Thyroid gland (tissue), 4 donors: Measurements from ENCODE around the gene OPN4.

Experiments
- CTCF ChIP-seq, 6 experiments: fragments of 200-600 bp in 3 of 6; fragments of 450-650 bp in 3 of 6; sonication (generic) in 3 of 6; IDR thresholded peaks; one replicate each; pipeline ENCODE4 v1.5.1; 2016 to 2019; ENCODE audit warnings: antibody characterized with exemption in 6 of 6, mild to moderate bottlenecking in 2 of 6, inconsistent platforms in 1 of 6, moderate library complexity in 1 of 6
- POLR2A ChIP-seq, 2 donors: fragments of 450-650 bp; IDR thresholded peaks; one replicate each; pipeline ENCODE4 v1.6.1; 2017; ENCODE audit warnings: antibody characterized with exemption in 2 of 2, mild to moderate bottlenecking in 2 of 2, moderate library complexity in 1 of 2

DNA sequence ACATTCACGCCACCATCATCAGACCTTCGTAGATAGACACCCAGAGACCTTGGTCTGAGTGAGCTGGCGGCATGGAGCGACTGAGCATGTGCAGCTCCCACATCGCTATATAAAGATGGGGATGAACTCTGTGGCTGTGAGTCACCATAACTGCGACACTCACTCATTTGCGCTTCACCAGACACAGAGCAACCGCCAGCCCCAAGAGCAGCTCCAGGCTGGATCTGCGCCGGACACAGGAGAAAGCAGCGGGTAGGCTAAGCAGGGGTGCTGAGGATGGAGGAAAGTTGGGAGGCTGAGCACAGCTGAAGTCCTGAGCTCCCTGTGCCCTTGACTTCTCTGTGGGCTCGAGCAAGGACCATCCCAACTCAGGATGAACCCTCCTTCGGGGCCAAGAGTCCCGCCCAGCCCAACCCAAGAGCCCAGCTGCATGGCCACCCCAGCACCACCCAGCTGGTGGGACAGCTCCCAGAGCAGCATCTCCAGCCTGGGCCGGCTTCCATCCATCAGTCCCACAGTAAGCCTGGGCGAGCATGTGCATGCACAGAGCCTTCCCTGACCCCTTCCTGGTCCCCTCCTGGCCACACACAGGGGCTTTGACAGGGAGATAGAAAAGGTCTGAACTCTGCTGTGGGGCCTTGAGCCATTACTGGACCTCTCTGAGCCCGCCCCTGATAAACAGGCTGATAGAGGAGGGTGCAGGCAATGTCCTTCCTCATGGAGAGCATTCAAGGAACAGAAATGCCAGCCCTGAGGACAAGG, at the start of gene OPN4:
- TF ChIP-seq CTCF (IDR thresholded peaks at IDR 0.05) (no peak), POLR2A (IDR thresholded peaks at IDR 0.05) (no peak)
